ENCODE results near the gene PRKAR1B.

The PRKAR1B gene

GRCh38 chr7:577741-578370, 149.2 kb downstream of the PRKAR1B start:
- no peak overlapping the region for H3K4me3 ChIP-seq (ENCODE audit: low read length)
- TF ChIP-seq CTCF (IDR thresholded peaks at IDR 0.05; ENCODE audit: insufficient read depth, low read depth, low read length, missing control alignments): no peak
- DNase-seq (ENCODE audit: low read depth): no peak

- no peak for DNase-seq (ENCODE audit: low read depth)
These were observed 149.8 kb downstream of the PRKAR1B start for GRCh38 chr7:577278-577665.

GRCh38 chr7:576524-577277, 150.4 kb downstream of the PRKAR1B start:
- no peak overlapping the region for H3K4me3 ChIP-seq (ENCODE audit: low read length)
- no peak for TF ChIP-seq CTCF (IDR thresholded peaks at IDR 0.05; ENCODE audit: insufficient read depth, low read depth, low read length, missing control alignments)
- no peak for DNase-seq (ENCODE audit: low read depth)

More at GRCh38 chr7:577278-577665, 149.8 kb downstream of the PRKAR1B start:
- TF ChIP-seq CTCF (IDR thresholded peaks at IDR 0.05; ENCODE audit: insufficient read depth, low read depth, low read length, missing control alignments): no peak
- H3K4me3 ChIP-seq (ENCODE audit: low read length): no peak overlapping the region

GRCh38 chr7:575425-576366, 151.4 kb downstream of the PRKAR1B start:
- no peak overlapping the region for H3K4me3 ChIP-seq (ENCODE audit: low read length)
- no peak for TF ChIP-seq CTCF (IDR thresholded peaks at IDR 0.05; ENCODE audit: insufficient read depth, low read depth, low read length, missing control alignments)
- DNase-seq (ENCODE audit: low read depth): no peak

GRCh38 chr7:574661-575395, 152.3 kb downstream of the PRKAR1B start:
- no peak overlapping the region for H3K4me3 ChIP-seq (ENCODE audit: low read length)
- DNase-seq (ENCODE audit: low read depth): no peak
- TF ChIP-seq CTCF (IDR thresholded peaks at IDR 0.05; ENCODE audit: insufficient read depth, low read depth, low read length, missing control alignments): no peak

GRCh38 chr7:573933-574381, 153.1 kb downstream of the PRKAR1B start:
- TF ChIP-seq CTCF (IDR thresholded peaks at IDR 0.05; ENCODE audit: insufficient read depth, low read depth, low read length, missing control alignments): no peak
- DNase-seq (ENCODE audit: low read depth): no peak
- no peak overlapping the region for H3K4me3 ChIP-seq (ENCODE audit: low read length)
